ENCODE results near the gene KRTAP10-5.
"Not testable (repeated sequence)": the region's sequence is repeated elsewhere in the genome, so short reads cannot be mapped to it uniquely, and the experiment has no call there.

The KRTAP10-5 gene

DNA sequence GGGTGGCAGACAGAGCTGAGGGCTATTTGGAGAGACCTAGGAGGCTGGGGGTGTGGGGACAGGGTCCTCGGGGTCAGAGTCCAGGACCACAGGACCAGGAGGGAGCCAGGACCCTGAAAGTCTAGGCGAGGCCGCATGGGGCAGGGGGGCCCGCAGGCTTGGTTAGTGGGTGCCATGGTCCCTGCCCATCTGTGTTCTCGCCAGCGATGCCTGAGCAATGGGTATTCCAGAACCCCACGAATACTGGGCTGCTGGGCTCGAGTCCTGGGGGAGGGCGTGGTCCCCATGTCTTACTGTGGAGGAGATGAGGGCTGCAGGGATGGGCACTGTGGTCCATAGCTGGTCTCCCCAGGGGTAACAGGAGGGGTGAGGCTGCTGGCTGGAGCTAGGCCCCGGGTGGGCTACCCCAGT is 9.9 kb upstream of the KRTAP10-5 start:
- no peak for DNase-seq

DNA sequence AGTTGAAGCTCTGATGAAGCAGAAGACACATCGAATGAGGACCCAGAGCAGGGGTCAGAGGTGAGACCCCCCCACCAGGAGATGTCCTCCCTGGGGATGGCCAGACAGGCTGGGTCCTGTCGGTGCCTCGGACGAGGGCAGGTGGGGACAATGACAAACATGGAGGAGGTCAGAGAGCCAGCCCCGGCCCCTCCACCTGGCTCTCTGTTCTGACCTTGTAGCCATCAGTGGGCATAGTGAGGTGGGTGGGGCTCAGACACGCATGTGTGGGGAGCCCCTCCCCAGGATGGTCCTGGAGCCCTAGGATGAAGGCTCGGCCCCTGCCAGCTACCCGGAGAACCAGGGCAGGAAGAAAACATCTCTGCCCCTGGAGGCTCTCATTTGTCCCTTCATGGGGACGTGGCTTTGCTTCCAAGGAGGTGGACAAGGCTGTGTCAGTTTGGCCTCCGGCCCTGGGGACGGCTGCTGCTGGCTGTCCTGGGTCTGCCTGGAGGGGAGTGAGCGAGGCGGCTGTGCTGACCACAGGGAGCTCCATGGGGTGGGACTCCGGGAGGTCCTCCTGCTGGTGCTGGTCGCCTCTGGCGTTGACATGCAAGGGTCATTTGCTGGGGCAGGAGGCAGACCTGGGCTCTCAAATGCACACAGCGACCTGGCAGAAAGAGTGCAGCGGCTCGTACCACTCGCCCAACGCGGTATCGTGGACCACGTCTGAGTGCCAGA is 9.3 kb upstream of the KRTAP10-5 start:
- DNase-seq: no peak

DNA sequence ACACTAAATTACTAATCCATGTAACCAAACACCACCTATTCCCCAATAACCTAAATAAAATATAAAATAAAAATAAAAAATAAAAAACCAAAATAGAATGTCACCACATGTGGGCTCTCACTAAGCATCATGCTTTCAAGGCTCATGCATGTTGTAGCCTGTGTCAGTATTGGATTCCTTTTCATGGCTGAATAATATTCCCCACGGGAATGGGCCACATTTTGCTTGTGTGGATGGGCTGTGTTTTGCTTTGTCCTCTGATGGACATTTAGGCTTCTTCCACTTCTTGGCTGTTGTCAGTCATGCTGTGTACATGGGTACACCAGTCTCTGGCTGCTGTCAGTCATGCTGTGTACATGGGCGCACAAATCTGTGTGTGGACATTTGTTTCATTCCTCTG is 8.7 kb upstream of the KRTAP10-5 start:
- no peak for DNase-seq

- DNase-seq: no peak
Measured at GRCh38 chr21:44585892-44586291, 5.5 kb upstream of the KRTAP10-5 start.

DNA sequence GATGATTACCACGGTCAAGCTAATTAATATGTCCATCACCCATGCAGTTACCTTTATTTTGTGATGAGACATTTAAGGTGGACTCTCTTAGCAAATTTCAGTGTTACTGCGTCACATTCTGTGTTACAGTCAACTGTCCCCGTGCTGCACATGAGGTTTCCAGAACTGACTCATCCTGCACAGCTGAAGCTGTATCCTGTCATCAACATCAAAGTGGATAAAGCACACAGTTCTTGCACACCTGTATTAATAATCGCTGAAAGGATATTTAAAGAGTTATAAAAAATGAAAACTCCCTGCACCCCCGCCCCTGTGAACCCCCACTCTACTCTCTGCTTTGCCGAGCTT is 3.4 kb upstream of the KRTAP10-5 start:
- no peak for DNase-seq

DNA sequence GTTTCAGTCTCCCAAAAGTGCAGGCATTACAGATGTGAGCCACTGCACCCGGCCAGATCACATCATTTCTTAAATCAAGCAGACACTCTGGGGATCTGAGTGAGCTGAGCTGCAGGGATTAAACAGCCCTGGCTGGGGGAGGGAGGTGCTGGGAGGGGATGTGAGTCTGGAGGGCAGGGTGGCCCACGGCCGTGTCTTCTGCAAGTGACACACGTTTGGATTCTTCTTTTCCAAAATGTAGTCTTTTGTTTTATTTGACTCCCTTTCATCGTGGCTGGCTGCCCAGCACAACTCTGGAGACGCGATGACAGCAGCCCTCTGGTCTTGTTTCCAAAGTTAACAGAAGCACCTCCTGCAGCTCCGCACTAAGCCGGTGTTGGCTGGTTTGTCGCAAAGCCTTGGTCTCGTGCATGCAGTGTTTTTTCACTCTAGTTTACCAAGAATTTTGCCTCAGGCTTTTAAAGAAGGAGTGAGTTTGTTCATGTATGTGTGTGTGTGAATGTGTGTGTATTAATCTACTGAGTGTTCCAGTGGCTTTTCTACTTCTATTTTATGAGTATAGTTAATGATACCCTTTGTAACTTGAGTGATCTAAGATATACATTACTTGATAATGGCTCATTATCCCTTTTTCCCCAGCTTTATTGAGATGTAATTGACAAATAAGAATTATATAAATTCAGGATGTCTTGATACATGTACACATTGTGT is 2.8 kb upstream of the KRTAP10-5 start:
- DNase-seq: no peak

GRCh38 chr21:44582055-44582454 is 1.7 kb upstream of the KRTAP10-5 start:
- no peak for DNase-seq

DNA sequence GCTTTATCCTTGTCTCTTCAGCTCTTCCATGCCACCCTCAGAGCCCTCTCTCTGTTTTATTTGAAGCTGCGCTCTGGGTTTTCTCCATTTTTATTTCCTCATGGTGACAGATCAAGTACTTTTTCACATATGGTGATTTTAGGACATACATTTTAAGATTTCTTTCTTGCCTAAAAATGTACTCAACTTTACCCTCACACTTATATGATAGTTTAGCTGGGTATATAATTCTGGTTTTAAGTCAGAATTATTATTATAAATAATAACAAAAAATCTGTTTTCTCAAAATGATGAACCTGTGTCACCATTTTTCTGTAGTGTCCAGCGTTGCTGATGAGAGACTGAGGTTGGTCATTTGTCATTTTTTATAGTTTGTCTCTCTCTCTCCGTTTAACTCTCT is 754 bp upstream of the KRTAP10-5 start:
- no peak for DNase-seq

DNA sequence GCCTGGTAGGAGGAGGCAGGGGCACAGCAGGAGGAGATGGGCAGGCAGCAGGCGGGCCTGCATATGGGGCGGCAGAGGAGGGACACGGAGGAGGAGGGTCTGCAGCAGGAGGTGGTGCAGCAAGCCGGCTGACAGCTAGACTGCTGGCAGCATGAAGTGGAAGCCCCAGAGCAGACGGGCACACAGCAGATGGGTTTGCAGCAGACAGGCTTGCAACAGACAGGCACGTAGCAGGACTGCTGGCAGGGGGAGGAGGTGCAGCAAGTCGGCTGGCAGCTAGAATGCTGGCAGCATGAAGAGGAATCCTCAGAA is 615 bp downstream of the KRTAP10-5 start:
- no peak for DNase-seq

- no peak for DNase-seq
Measured at GRCh38 chr21:44579056-44579832, 1.2 kb downstream of the KRTAP10-5 start.

DNA sequence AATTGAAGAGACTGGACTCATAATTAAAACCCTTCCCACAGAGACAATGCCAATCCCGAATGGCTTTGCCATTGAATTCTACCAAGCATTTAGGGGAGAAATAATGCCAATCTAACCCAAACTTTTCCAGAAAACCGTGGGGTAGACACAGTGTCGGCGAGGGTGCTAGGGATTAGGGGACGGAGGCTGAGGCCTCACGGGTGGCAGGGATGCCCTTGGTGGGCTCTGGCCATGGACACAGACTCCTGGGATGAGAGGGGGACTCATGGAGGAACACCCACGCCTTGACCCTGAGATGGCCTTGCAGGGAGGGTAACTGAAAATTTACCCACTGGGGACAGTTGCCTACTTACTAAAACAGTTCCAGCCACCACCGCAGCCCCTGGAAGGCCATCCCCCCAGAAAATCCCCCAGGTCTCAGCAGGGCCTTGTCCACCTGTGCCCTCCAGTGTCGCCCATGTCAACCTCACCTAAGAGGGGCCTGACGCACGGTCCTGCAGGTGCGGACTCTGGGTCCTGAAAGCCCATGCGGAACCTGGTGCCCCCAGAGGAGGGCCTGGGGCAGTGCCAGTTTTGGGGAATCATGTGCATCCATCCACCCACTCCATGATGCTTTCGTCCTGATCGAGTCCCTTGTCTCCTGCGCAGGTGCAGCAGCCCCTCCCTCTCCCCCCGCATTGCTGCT is 1.9 kb downstream of the KRTAP10-5 start:
- DNase-seq: no peak

DNA sequence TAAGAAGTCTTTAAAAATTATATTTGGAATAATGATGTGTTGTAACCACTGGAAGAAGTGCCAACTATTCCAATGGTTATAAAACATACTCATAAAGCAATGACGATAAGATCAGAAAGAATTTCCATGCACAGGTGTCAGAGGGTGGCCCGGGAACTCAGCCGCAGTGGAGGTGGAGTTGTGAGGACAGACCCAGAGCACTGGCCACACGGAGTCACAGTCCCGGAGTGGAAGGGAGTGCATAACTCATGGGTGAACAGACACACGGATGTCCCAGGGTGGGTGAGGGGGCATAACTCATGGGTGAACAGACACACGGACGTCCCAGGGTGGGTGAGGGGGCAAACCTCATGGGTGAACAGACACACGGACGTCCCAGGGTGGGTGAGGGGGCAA is 4.4 kb downstream of the KRTAP10-5 start:
- DNase-seq: no peak

- no peak for DNase-seq
Measured at GRCh38 chr21:44575307-44576024, 4.9 kb downstream of the KRTAP10-5 start.

DNA sequence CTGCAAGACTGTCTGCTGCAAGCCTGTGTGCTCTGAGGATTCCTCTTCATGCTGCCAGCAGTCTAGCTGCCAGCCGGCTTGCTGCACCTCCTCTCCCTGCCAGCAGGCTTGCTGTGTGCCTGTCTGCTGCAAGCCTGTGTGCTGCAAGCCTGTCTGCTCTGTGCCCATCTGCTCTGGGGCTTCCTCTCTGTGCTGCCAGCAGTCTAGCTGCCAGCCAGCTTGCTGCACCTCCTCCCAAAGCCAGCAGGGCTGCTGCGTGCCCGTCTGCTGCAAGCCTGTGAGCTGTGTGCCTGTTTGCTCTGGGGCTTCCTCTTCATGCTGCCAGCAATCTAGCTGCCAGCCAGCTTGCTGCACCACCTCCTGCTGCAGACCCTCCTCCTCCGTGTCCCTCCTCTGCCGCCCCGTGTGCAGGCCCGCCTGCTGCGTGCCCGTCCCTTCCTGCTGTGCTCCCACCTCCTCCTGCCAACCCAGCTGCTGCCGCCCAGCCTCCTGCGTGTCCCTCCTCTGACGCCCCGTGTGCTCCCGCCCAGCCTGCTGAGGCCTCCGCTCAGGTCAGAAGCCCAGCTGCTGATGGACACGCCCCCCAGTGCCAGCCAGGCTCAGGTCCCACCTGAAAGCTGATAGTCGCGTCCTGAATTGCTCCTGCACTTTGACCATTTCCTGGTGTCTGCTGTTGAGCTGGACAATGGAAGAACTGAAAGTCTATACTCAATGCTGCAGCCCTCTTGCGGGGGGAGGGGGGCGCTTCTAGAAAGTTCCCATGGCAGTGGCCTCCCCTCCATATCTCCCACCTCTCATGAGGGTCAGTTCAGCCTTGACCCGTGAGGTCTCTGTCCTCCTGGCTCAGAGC is 5.7 kb downstream of the KRTAP10-5 start:
- DNase-seq: no peak

GRCh38 chr21:44573630-44574456 is 6.6 kb downstream of the KRTAP10-5 start, which contains the start of gene KRTAP10-4:
Gene KRTAP10-4, plus strand, starts transcription at chr21:44573729. Its CDS starts 30 bp downstream, at chr21:44573759.
- DNase-seq: not testable (repeated sequence)

GRCh38 chr21:44572959-44573583 is 7.3 kb downstream of the KRTAP10-5 start:
- DNase-seq: no peak

DNA sequence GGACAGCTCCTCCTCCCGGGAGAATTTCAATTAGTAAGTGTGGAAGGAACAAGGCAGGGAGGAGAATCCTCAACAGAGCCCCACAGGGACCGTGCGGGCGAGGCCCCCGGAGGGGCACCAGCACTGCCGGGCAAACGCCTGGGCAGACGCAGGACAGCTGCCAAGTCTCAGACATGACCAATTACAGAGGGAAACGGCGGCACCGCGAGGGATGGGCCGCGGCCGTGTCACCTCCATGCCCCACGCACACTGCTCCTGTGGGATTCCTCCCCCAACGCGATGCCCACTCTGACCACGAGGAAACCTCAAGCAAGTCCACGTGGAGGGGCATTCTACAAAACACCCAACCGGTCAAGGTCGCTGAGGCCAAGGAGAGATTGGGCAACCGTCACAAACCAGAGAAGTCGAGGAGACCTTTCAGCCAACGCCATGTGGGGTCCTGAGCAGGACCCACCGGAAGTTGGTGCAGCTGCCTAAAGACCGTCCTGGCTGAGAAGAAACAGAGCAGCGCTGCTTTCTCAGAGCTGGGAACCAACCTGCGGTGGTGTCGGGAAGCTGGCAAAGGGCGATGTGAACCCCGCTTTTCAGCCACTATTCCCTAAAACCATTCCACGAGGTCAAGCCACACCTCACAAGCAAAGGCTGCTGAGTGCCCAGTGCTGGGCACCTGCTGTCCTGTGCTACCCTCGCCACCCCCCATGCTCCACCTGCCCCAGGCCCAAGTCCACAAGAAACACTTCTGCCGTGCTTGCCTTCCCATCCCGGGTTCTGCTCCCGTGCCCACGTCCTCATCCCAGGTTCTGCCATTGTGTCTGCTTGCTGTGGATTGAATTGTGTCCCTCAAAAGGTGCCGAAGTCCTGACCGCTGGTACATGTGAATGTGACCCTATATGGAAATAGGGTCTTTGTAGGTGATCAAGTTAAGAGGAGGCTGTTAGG is 8.3 kb downstream of the KRTAP10-5 start:
- DNase-seq: no peak

- no peak for DNase-seq
Measured at GRCh38 chr21:44571296-44571695, 9.1 kb downstream of the KRTAP10-5 start.

DNA sequence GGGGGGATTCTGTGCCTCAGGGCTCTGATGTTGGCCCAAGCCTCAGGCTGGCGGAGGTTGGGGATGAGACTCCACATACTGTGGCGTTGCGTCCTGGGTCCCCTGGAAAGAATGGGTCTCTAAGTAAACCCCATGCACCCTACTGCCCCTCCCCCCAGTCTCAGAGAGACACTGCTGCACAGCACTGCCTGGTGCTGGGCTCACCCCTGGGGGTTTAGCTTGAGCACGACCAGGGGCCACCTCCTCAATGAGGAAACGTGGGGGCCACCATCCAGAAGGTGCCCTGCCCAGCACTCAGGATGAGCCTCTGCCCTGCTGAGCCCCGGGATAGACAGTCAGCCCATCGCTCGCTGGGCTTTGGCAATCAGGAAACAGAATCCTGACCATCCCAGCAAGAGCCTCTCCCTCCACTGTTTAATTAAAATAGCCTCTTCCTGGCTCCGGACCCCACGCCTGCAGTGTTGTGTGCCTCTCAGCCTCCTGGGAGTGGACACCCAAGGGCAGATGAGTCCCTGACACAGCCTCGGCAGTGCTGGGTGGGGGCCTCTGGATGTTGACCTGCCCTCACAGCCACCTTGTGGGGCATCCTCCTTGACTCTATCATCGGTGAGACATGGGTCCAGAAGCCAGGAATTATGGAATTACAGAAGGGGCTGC is 10.4 kb downstream of the KRTAP10-5 start:
- DNase-seq: no peak
